MM.1S (cell line): ENCODE data around the gene NUP50.

ENCODE experiments used
- DNase-seq: peaks from one replicate; pipeline ENCODE4 v3.0.0-alpha.2; 2015
- H2AFZ ChIP-seq: fragments of 300-600 bp; sonication (generic); 2 replicates; pipeline ENCODE4 v1.6.0; 2016; ENCODE audit warnings: antibody characterized with exemption, low read length
- H3F3A ChIP-seq: fragments of 300-600 bp; sonication (generic); 2 replicates; pipeline ENCODE4 v1.6.1; 2016; ENCODE audit warnings: mild to moderate bottlenecking, antibody characterized with exemption, low read length, moderate library complexity, mixed read lengths; ENCODE audit not compliant: insufficient read depth
- H3K27ac ChIP-seq: fragments of 300-600 bp; sonication (generic); 2 replicates; pipeline ENCODE4 v1.5.1; 2016; ENCODE audit warnings: mild to moderate bottlenecking, low read length
- H3K27me3 ChIP-seq: fragments of 300-600 bp; sonication (generic); replicated peaks from 2 replicates; pipeline ENCODE4 v1.6.0; 2016; ENCODE audit warnings: low read length; ENCODE audit not compliant: insufficient read depth
- H3K36me3 ChIP-seq: fragments of 300-600 bp; sonication (generic); replicated peaks from 2 replicates; pipeline ENCODE4 v1.6.1; 2016; ENCODE audit warnings: mild to moderate bottlenecking, low read length, mixed read lengths; ENCODE audit not compliant: insufficient read depth
- H3K4me1 ChIP-seq: fragments of 300-600 bp; sonication (generic); 2 replicates; pipeline ENCODE4 v1.6.1; 2016; ENCODE audit warnings: low read length, mixed read lengths
- H3K4me2 ChIP-seq: fragments of 300-600 bp; sonication (generic); 2 replicates; pipeline ENCODE4 v1.6.0; 2016; ENCODE audit warnings: low read depth, low read length
- H3K4me3 ChIP-seq: fragments of 300-600 bp; sonication (generic); 2 replicates; pipeline ENCODE4 v1.5.1; 2016; ENCODE audit warnings: low read length, mixed read lengths
- H3K79me2 ChIP-seq: fragments of 300-600 bp; sonication (generic); 2 replicates; pipeline ENCODE4 v1.6.1; 2016; ENCODE audit warnings: mixed run types, low read length, mixed read lengths
- H3K9ac ChIP-seq: fragments of 300-600 bp; sonication (generic); 2 replicates; pipeline ENCODE4 v1.6.1; 2016; ENCODE audit warnings: low read length, mixed read lengths
- H3K9me2 ChIP-seq: fragments of 300-600 bp; sonication (generic); replicated peaks from 2 replicates; pipeline ENCODE4 v1.6.1; 2016; ENCODE audit warnings: mild to moderate bottlenecking, low read length, mixed read lengths; ENCODE audit not compliant: insufficient read depth
- H3K9me3 ChIP-seq: fragments of 300-600 bp; sonication (generic); replicated peaks from 2 replicates; pipeline ENCODE4 v1.6.1; 2016; ENCODE audit warnings: mild to moderate bottlenecking, low read length, mixed read lengths; ENCODE audit not compliant: insufficient read depth
- H4K20me1 ChIP-seq: fragments of 300-600 bp; sonication (generic); 2 replicates; pipeline ENCODE4 v1.6.1; 2016; ENCODE audit warnings: mild to moderate bottlenecking, low read length, moderate library complexity, mixed read lengths; ENCODE audit not compliant: insufficient read depth
- CTCF ChIP-seq: fragments of 300-600 bp; sonication (generic); IDR thresholded peaks from 2 replicates; pipeline ENCODE4 v1.5.1; 2016; ENCODE audit warnings: antibody characterized with exemption, low read length, mixed read lengths
- EZH2 ChIP-seq: fragments of 300-600 bp; sonication (generic); optimal IDR thresholded peaks from 2 replicates; pipeline ENCODE3; 2017; ENCODE audit warnings: low read depth, mild to moderate bottlenecking, antibody characterized with exemption, low read length, mixed read lengths
- EZH2phosphoT487 ChIP-seq: fragments of 300-600 bp; sonication (generic); IDR thresholded peaks from 2 replicates; pipeline ENCODE4 v1.6.1; 2018; ENCODE audit warnings: antibody characterized with exemption, low read length

The NUP50 gene

GRCh38 chr22:45162531-45162930, 1.2 kb upstream of the NUP50 start:
- Histone ChIP-seq H3K27me3 (no peaks in the 10 kb centered on the region), H3K9me2 (no peaks in the 10 kb centered on the region), H3K4me1 (peaks cover 13% of the 10 kb centered on the region; the same call in 1 of the 2 replicates), H3K27ac (no peak overlapping the region), H3K9ac (peak overlapping the region; percentile 80; the same call in 1 of the 2 replicates), H3K4me3 (peak overlapping the region; percentile 90), H3K9me3 (no peaks in the 10 kb centered on the region), H3K36me3 (no peaks in the 10 kb centered on the region; the same call in 1 of the 2 replicates), H3K4me2 (peak overlapping the region; percentile 80), H2AFZ (no peak overlapping the region), H3K79me2 (peaks cover 58% of the 10 kb centered on the region), H3F3A (no peaks in the 10 kb centered on the region), H4K20me1 (peaks cover 9% of the 10 kb centered on the region; the same call in 1 of the 2 replicates)
- no peak for DNase-seq
- TF ChIP-seq CTCF (no peak), EZH2phosphoT487 (no peak), EZH2 (no peak)

- Histone ChIP-seq H3K27ac (peak overlapping the region; percentile 49; the same call in 1 of the 2 replicates), H3K9ac (peak overlapping the region; percentile 80), H2AFZ (peak overlapping the region; percentile 93), H3K4me1 (peaks cover 14% of the 10 kb centered on the region; the same call in 1 of the 2 replicates), H3K9me2 (no peaks in the 10 kb centered on the region), H3K4me2 (peak overlapping the region; percentile 80), H3K9me3 (no peaks in the 10 kb centered on the region), H3K27me3 (no peaks in the 10 kb centered on the region), H3K79me2 (peaks cover 64% of the 10 kb centered on the region), H3F3A (no peaks in the 10 kb centered on the region), H4K20me1 (peaks cover 12% of the 10 kb centered on the region; the same call in 1 of the 2 replicates), H3K4me3 (peak overlapping the region; percentile 90), H3K36me3 (peaks cover 5% of the 10 kb centered on the region; the same call in 1 of the 2 replicates)
- DNase-seq, result peak; percentile 27
- TF ChIP-seq CTCF (no peak), EZH2 (no peak), EZH2phosphoT487 (no peak)
Observed at GRCh38 chr22:45163099-45163450, 650 bp upstream of the NUP50 start.

- Histone ChIP-seq H3K27ac (peak overlapping the region; percentile 65; the same call in 1 of the 2 replicates), H3K79me2 (peaks cover 77% of the 10 kb centered on the region), H3K9me3 (no peaks in the 10 kb centered on the region), H3K4me3 (peak overlapping the region; percentile 90), H3F3A (no peaks in the 10 kb centered on the region), H2AFZ (peak overlapping the region; percentile 75), H3K9ac (peak overlapping the region; percentile 94), H3K36me3 (peaks cover 9% of the 10 kb centered on the region; the same call in 1 of the 2 replicates), H4K20me1 (peaks cover 12% of the 10 kb centered on the region; the same call in 1 of the 2 replicates), H3K27me3 (no peaks in the 10 kb centered on the region), H3K4me1 (peaks cover 18% of the 10 kb centered on the region; the same call in 1 of the 2 replicates), H3K4me2 (peak overlapping the region; percentile 93), H3K9me2 (no peaks in the 10 kb centered on the region)
- peak; percentile 21 for DNase-seq
- TF ChIP-seq EZH2phosphoT487 (no peak), CTCF (no peak)
Observed at GRCh38 chr22:45164270-45165088, 754 bp downstream of the NUP50 start.
